C4-2B (cell line): Measurements from ENCODE around the gene EPS8L3.
"Not testable (repeated sequence)": the region's sequence is repeated elsewhere in the genome, so short reads cannot be mapped to it uniquely, and the experiment has no call there.

ENCODE experiments used
- ZFX ChIP-seq: fragments of 450-650 bp; IDR thresholded peaks from 2 replicates; pipeline ENCODE4 v1.6.1; 2017
- TF ChIP-seq, protein P1 (sequence below): fragments of 450-650 bp; conservative IDR thresholded peaks from 2 replicates; pipeline ENCODE4 v1.5.1; 2017; ENCODE audit warnings: mild to moderate bottlenecking

DNA sequence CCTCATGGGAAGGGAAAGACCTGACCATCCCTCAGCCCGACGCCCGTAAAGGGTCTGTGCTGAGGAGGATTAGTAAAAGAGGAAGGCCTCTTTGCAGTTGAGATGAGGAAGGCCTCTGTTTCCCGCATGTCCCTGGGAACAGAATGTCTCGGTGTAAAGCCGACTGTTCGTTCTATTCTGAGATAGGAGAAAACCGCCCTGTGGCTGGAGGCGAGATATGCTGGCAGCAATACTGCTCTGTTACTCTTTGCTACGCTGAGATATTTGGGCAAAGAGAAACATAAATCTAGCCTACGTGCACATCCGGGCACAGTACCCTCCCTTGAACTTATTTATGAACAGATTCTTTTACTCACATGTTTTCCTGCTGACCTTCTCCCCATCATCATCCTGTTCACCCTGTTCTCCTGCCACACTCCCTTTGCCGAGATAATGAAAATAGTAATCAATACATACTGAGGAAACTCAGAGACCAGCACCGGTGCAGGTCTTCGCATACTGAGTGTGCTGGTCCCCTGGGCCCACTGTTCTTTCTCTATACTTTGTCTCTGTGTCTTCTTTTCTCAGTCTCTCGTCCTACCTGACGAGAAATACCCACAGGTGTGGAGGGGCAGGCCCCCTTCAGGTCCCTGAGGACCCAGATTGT is 3.4 kb upstream of the EPS8L3 start:
- TF ChIP-seq, protein P1, sequence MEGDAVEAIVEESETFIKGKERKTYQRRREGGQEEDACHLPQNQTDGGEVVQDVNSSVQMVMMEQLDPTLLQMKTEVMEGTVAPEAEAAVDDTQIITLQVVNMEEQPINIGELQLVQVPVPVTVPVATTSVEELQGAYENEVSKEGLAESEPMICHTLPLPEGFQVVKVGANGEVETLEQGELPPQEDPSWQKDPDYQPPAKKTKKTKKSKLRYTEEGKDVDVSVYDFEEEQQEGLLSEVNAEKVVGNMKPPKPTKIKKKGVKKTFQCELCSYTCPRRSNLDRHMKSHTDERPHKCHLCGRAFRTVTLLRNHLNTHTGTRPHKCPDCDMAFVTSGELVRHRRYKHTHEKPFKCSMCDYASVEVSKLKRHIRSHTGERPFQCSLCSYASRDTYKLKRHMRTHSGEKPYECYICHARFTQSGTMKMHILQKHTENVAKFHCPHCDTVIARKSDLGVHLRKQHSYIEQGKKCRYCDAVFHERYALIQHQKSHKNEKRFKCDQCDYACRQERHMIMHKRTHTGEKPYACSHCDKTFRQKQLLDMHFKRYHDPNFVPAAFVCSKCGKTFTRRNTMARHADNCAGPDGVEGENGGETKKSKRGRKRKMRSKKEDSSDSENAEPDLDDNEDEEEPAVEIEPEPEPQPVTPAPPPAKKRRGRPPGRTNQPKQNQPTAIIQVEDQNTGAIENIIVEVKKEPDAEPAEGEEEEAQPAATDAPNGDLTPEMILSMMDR = not testable (repeated sequence)
- TF ChIP-seq ZFX = not testable (repeated sequence)
